SK-N-SH (cell line): ENCODE results near the gene GPRC5C. TPM values are rescaled to one million over a fixed set of nuclear protein-coding genes. Genes with fewer than 3 reads are reported as not detected.

Experiments used
- CTCF ChIA-PET: fragments of 300-600, 350-600 bp; formaldehyde crosslinking; extraction: SDS; loops from one replicate; lab custom pipeline; 2021; lab: Yijun Ruan, JAX
- POLR2A ChIA-PET: fragments of 350-600 bp; sonication (Branson Sonifier 250); formaldehyde crosslinking; extraction: SDS; loops from one replicate; lab custom pipeline; 2020; ENCODE audit warnings: antibody characterized with exemption, inconsistent platforms; lab: Yijun Ruan, JAX
- DNase-seq: peaks from one replicate; pipeline ENCODE4 v3.0.0; 2012
- H2AFZ ChIP-seq: fragments of 200-600 bp; sonication (generic); 2 replicates; pipeline ENCODE4 v1.8.1; 2016; ENCODE audit warnings: antibody characterized with exemption, mild to moderate bottlenecking, low read depth
- H3F3A ChIP-seq: fragments of 200-600 bp; sonication (generic); replicated peaks from 2 replicates; pipeline ENCODE3; 2016; ENCODE audit warnings: antibody characterized with exemption, mild to moderate bottlenecking; ENCODE audit not compliant: insufficient read depth
- H3K27ac ChIP-seq, 2 experiments: fragments of 200-500 bp in 1 of 2; fragments of 200-600 bp in 1 of 2; sonication (Bioruptor generic) in 1 of 2; sonication (generic), shearing (Covaris generic) in 1 of 2; 2 replicates each; pipeline versions ENCODE4 v1.5.1 to v1.6.1; 2014 to 2016; ENCODE audit warnings: low read depth in 2 of 2, inconsistent platforms in 1 of 2, low read length in 1 of 2, mild to moderate bottlenecking in 1 of 2, mixed read lengths in 1 of 2
- H3K27me3 ChIP-seq: fragments of 200-600 bp; sonication (generic), shearing (Covaris generic); 2 replicates; pipeline ENCODE4 v1.6.1; 2016; ENCODE audit warnings: mixed run types; ENCODE audit not compliant: insufficient read depth
- H3K36me3 ChIP-seq, 2 experiments: fragments of 200-500 bp in 1 of 2; fragments of 200-600 bp in 1 of 2; sonication (Bioruptor generic) in 1 of 2; sonication (generic) in 1 of 2; replicated peaks in 1 of 2; 2 replicates each; pipeline versions ENCODE3 to v1.5.1; 2014 to 2016; ENCODE audit warnings: low read length in 1 of 2, mild to moderate bottlenecking in 1 of 2; ENCODE audit not compliant: insufficient read depth in 2 of 2, control insufficient read depth in 1 of 2
- H3K4me1 ChIP-seq, 2 experiments: fragments of 200-500 bp in 1 of 2; fragments of 200-600 bp in 1 of 2; sonication (Bioruptor generic) in 1 of 2; sonication (generic), shearing (Covaris generic) in 1 of 2; 2 replicates each; pipeline versions ENCODE4 v1.5.1 to v1.6.1; 2014 to 2016; ENCODE audit warnings: low read depth in 1 of 2, low read length in 1 of 2, mixed run types in 1 of 2; ENCODE audit not compliant: insufficient read depth in 2 of 2, control insufficient read depth in 1 of 2
- H3K4me2 ChIP-seq: fragments of 200-600 bp; sonication (generic), shearing (Covaris generic); 2 replicates; pipeline ENCODE4 v1.6.1; 2017; ENCODE audit warnings: mixed run types
- H3K4me3 ChIP-seq, 2 experiments: fragments of 200-500 bp in 1 of 2; fragments of 200-600 bp in 1 of 2; sonication (Bioruptor generic) in 1 of 2; sonication (generic), shearing (Covaris generic) in 1 of 2; 2 replicates each; pipeline versions ENCODE4 v1.5.1 to v1.8.1; 2014 to 2016; ENCODE audit warnings: low read depth in 2 of 2, inconsistent platforms in 1 of 2, low read length in 1 of 2, mild to moderate bottlenecking in 1 of 2, mixed read lengths in 1 of 2, moderate library complexity in 1 of 2
- H3K79me2 ChIP-seq: fragments of 200-600 bp; sonication (generic); 2 replicates; pipeline ENCODE4 v1.8.1; 2017; ENCODE audit warnings: mild to moderate bottlenecking; ENCODE audit not compliant: insufficient read depth
- H3K9ac ChIP-seq: fragments of 200-600 bp; sonication (generic); 2 replicates; pipeline ENCODE4 v1.6.1; 2017; ENCODE audit warnings: mixed run types
- H3K9me2 ChIP-seq: fragments of 200-600 bp; sonication (generic); 2 replicates; pipeline ENCODE4 v1.6.1; 2017; ENCODE audit warnings: mixed run types
- H3K9me3 ChIP-seq: fragments of 200-600 bp; sonication (generic); 2 replicates; pipeline ENCODE4 v1.6.1; 2017; ENCODE audit warnings: mixed run types, mild to moderate bottlenecking, moderate library complexity
- H4K20me1 ChIP-seq: fragments of 200-600 bp; sonication (generic); 2 replicates; pipeline ENCODE4 v1.6.1; 2017; ENCODE audit warnings: mild to moderate bottlenecking, mixed run types; ENCODE audit not compliant: insufficient read depth
- ELF1 ChIP-seq: IDR thresholded peaks from 2 replicates; pipeline ENCODE4 v1.4.0; 2012
- EZH2phosphoT487 ChIP-seq: fragments of 200-600 bp; sonication (generic); IDR thresholded peaks from 2 replicates; pipeline ENCODE4 v1.6.1; 2017; ENCODE audit warnings: low read depth, mixed run types, mild to moderate bottlenecking, antibody characterized with exemption, moderate library complexity, borderline replicate concordance
- FOSL2 ChIP-seq: IDR thresholded peaks from 2 replicates; pipeline ENCODE4 v1.4.0; 2012; ENCODE audit warnings: low read depth, mild to moderate bottlenecking, moderate library complexity, borderline replicate concordance
- GABPA ChIP-seq: IDR thresholded peaks from 2 replicates; pipeline ENCODE4 v1.4.0; 2012; ENCODE audit warnings: low read depth, mild to moderate bottlenecking
- GATA2 ChIP-seq: sonication (generic); formaldehyde crosslinking; IDR thresholded peaks from 2 replicates; pipeline ENCODE4 v1.5.0; 2020; ENCODE audit warnings: mild to moderate bottlenecking, missing genetic modification reagents
- MAX ChIP-seq: IDR thresholded peaks from 2 replicates; pipeline ENCODE4 v1.4.0; 2012; ENCODE audit warnings: low read depth
- MXI1 ChIP-seq: IDR thresholded peaks from 2 replicates; pipeline ENCODE4 v1.6.1; 2012; ENCODE audit warnings: mild to moderate bottlenecking, low read depth, low read length, improper control_type of control experiment
- NFIC ChIP-seq: IDR thresholded peaks from 2 replicates; pipeline ENCODE4 v1.4.0; 2012; ENCODE audit warnings: borderline replicate concordance
- POLR2AphosphoS5 ChIP-seq: IDR thresholded peaks from 2 replicates; pipeline ENCODE4 v1.6.1; 2012; ENCODE audit warnings: low read depth, low read length
- RAD21 ChIP-seq: IDR thresholded peaks from 2 replicates; pipeline ENCODE4 v1.6.1; 2012; ENCODE audit warnings: mild to moderate bottlenecking, low read length
- RCOR1 ChIP-seq: fragments of 150-350 bp; IDR thresholded peaks from 2 replicates; pipeline ENCODE4 v1.6.1; 2017; ENCODE audit warnings: antibody characterized with exemption, low read length
- RXRA ChIP-seq: IDR thresholded peaks from 2 replicates; pipeline ENCODE4 v1.4.0; 2012; ENCODE audit warnings: low read depth, mild to moderate bottlenecking, borderline replicate concordance
- SIN3A ChIP-seq: IDR thresholded peaks from 2 replicates; pipeline ENCODE4 v1.6.1; 2012; ENCODE audit warnings: low read depth, mild to moderate bottlenecking, low read length, moderate library complexity, borderline replicate concordance
- SMC3 ChIP-seq: IDR thresholded peaks from 2 replicates; pipeline ENCODE4 v1.6.1; 2012; ENCODE audit warnings: low read depth, low read length, improper control_type of control experiment
- TCF12 ChIP-seq: IDR thresholded peaks from 2 replicates; pipeline ENCODE4 v1.4.0; 2012
- TEAD4 ChIP-seq: IDR thresholded peaks from 2 replicates; pipeline ENCODE4 v1.4.0; 2012; ENCODE audit warnings: mild to moderate bottlenecking, borderline replicate concordance; ENCODE audit not compliant: insufficient read depth
- WGBS: methylation state at CpG from one replicate; pipeline ENCODE4 v1.1.6; 2017; ENCODE audit warnings: low lambda C conversion rate; 5-methylcytosine and 5-hydroxymethylcytosine counted together
- polyA plus RNA-seq, 3 experiments: library from polyadenylated mRNA; depleted of rRNA; stranded (reverse); fragments of >200 nt; gene quantifications; 2 replicates each; pipeline ENCODE4 v1.2.3, GENCODE V29; 2012
- TF ChIP-seq, protein P1 (sequence below): fragments of 150-350 bp; IDR thresholded peaks from 2 replicates; pipeline ENCODE4 v1.6.1; 2016; ENCODE audit warnings: mild to moderate bottlenecking, low read depth, low read length
- TF ChIP-seq, protein P2 (sequence below): IDR thresholded peaks from 2 replicates; pipeline ENCODE4 v1.4.0; 2012; ENCODE audit warnings: low read depth, borderline replicate concordance
- TF ChIP-seq, protein P3 (sequence below): fragments of 200-600 bp; sonication (generic); IDR thresholded peaks from 2 replicates; pipeline ENCODE4 v1.6.1; 2017; ENCODE audit warnings: antibody characterized with exemption, mild to moderate bottlenecking, moderate library complexity
- TF ChIP-seq, protein P4 (sequence below): IDR thresholded peaks from 2 replicates; pipeline ENCODE4; 2012
- TF ChIP-seq, protein P5 (sequence below): fragments of 150-350 bp; IDR thresholded peaks from 2 replicates; pipeline ENCODE4 v1.6.1; 2017; ENCODE audit warnings: antibody characterized with exemption, low read length, low read depth, borderline replicate concordance

GPRC5C gene
- polyA plus RNA-seq, 1 of the 3 experiments (the other 2 are of a cell fraction) = not detected

- TF ChIP-seq, protein P1, sequence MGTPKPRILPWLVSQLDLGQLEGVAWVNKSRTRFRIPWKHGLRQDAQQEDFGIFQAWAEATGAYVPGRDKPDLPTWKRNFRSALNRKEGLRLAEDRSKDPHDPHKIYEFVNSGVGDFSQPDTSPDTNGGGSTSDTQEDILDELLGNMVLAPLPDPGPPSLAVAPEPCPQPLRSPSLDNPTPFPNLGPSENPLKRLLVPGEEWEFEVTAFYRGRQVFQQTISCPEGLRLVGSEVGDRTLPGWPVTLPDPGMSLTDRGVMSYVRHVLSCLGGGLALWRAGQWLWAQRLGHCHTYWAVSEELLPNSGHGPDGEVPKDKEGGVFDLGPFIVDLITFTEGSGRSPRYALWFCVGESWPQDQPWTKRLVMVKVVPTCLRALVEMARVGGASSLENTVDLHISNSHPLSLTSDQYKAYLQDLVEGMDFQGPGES = no peak
- TF ChIP-seq RAD21 = no peak
- no peak for TF ChIP-seq NFIC
- no peak for TF ChIP-seq EZH2phosphoT487
- no peak for TF ChIP-seq TCF12
- TF ChIP-seq SIN3A = no peak
These were observed 44.3 kb upstream of the GPRC5C start (continued) for GRCh38 chr17:74387365-74388218.

GRCh38 chr17:74389084-74389753 lies 42.7 kb upstream of the GPRC5C start:
- TF ChIP-seq EZH2phosphoT487 (no peak), MXI1 (no peak), SMC3 (no peak), RXRA (no peak), FOSL2 (no peak), MAX (no peak), GATA2 (CRISPR knock-in tag) (no peak), GABPA (no peak), POLR2AphosphoS5 (no peak), RAD21 (no peak), TEAD4 (no peak), ELF1 (no peak), RCOR1 (no peak)
- TF ChIP-seq, protein P2, sequence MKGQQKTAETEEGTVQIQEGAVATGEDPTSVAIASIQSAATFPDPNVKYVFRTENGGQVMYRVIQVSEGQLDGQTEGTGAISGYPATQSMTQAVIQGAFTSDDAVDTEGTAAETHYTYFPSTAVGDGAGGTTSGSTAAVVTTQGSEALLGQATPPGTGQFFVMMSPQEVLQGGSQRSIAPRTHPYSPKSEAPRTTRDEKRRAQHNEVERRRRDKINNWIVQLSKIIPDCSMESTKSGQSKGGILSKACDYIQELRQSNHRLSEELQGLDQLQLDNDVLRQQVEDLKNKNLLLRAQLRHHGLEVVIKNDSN = no peak
- TF ChIP-seq, protein P3, sequence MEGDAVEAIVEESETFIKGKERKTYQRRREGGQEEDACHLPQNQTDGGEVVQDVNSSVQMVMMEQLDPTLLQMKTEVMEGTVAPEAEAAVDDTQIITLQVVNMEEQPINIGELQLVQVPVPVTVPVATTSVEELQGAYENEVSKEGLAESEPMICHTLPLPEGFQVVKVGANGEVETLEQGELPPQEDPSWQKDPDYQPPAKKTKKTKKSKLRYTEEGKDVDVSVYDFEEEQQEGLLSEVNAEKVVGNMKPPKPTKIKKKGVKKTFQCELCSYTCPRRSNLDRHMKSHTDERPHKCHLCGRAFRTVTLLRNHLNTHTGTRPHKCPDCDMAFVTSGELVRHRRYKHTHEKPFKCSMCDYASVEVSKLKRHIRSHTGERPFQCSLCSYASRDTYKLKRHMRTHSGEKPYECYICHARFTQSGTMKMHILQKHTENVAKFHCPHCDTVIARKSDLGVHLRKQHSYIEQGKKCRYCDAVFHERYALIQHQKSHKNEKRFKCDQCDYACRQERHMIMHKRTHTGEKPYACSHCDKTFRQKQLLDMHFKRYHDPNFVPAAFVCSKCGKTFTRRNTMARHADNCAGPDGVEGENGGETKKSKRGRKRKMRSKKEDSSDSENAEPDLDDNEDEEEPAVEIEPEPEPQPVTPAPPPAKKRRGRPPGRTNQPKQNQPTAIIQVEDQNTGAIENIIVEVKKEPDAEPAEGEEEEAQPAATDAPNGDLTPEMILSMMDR = no peak
- TF ChIP-seq, protein P4, sequence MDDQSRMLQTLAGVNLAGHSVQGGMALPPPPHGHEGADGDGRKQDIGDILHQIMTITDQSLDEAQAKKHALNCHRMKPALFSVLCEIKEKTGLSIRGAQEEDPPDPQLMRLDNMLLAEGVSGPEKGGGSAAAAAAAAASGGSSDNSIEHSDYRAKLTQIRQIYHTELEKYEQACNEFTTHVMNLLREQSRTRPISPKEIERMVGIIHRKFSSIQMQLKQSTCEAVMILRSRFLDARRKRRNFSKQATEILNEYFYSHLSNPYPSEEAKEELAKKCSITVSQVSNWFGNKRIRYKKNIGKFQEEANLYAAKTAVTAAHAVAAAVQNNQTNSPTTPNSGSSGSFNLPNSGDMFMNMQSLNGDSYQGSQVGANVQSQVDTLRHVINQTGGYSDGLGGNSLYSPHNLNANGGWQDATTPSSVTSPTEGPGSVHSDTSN = no peak
- TF ChIP-seq, protein P5, sequence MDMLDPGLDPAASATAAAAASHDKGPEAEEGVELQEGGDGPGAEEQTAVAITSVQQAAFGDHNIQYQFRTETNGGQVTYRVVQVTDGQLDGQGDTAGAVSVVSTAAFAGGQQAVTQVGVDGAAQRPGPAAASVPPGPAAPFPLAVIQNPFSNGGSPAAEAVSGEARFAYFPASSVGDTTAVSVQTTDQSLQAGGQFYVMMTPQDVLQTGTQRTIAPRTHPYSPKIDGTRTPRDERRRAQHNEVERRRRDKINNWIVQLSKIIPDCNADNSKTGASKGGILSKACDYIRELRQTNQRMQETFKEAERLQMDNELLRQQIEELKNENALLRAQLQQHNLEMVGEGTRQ = no peak
- no peak for DNase-seq
- Histone ChIP-seq H3K4me2 (no peak overlapping the region), H3K9ac (no peak overlapping the region), H3K9me2 (no peaks in the 10 kb centered on the region), H3K4me3 (no peak overlapping the region), H2AFZ (no peak overlapping the region), H3K27me3 (no peaks in the 10 kb centered on the region), H3K36me3 (no peaks in the 10 kb centered on the region), H3K27ac (no peak overlapping the region), H4K20me1 (no peaks in the 10 kb centered on the region), H3K4me1 (no peaks in the 10 kb centered on the region), H3F3A (no peaks in the 10 kb centered on the region), H3K79me2 (no peaks in the 10 kb centered on the region), H3K9me3 (no peaks in the 10 kb centered on the region)
- ChIA-PET CTCF (interaction anchor here (1.1 to 2.8 kb wide), 4 partner anchors 9 to 69 kb away, joined by 3 to 25 read pairs (median 14); partner anchors contain the start of gene BTBD17), POLR2A (no interaction called here)
- 42% methylated on average over 12 of the region's 12 CpGs for WGBS
